Fibroblast of the aortic adventitia (primary cell): ENCODE measurements around the gene CYP46A1. TPM values are rescaled to one million over a fixed set of nuclear protein-coding genes. Genes with fewer than 3 reads are reported as not detected.
A peak's percentile ranks its signal among the peaks of the same experiment; 100 is the strongest.

Experiments used
- DNase-seq: peaks from one replicate; pipeline ENCODE4 v3.0.0-alpha.2; 2010; ENCODE audit warnings: low read depth
- H3K4me3 ChIP-seq: 2 replicates; pipeline ENCODE4 v1.5.1; 2011; ENCODE audit warnings: low read depth, mild to moderate bottlenecking, control low read depth, low read length, moderate library complexity
- total RNA-seq: library from RNA; depleted of rRNA; stranded (reverse); fragments of >200 nt; gene quantifications from 2 replicates; pipeline ENCODE4 v1.2.3, GENCODE V29; 2012; ENCODE audit warnings: low replicate concordance
- TF ChIP-seq, protein P1 (sequence below): IDR thresholded peaks from 2 replicates; pipeline ENCODE4 v1.5.1; 2011; ENCODE audit warnings: mild to moderate bottlenecking, low read length, control low read depth, inconsistent platforms; ENCODE audit not compliant: insufficient read depth

CYP46A1 gene
- total RNA-seq, 1 donor = 0.36 TPM

GRCh38 chr14:99696929-99697328, 12.8 kb downstream of the CYP46A1 start:
- no peak overlapping the region for H3K4me3 ChIP-seq
- TF ChIP-seq, protein P1, sequence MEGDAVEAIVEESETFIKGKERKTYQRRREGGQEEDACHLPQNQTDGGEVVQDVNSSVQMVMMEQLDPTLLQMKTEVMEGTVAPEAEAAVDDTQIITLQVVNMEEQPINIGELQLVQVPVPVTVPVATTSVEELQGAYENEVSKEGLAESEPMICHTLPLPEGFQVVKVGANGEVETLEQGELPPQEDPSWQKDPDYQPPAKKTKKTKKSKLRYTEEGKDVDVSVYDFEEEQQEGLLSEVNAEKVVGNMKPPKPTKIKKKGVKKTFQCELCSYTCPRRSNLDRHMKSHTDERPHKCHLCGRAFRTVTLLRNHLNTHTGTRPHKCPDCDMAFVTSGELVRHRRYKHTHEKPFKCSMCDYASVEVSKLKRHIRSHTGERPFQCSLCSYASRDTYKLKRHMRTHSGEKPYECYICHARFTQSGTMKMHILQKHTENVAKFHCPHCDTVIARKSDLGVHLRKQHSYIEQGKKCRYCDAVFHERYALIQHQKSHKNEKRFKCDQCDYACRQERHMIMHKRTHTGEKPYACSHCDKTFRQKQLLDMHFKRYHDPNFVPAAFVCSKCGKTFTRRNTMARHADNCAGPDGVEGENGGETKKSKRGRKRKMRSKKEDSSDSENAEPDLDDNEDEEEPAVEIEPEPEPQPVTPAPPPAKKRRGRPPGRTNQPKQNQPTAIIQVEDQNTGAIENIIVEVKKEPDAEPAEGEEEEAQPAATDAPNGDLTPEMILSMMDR = no peak
- no peak for DNase-seq

DNA sequence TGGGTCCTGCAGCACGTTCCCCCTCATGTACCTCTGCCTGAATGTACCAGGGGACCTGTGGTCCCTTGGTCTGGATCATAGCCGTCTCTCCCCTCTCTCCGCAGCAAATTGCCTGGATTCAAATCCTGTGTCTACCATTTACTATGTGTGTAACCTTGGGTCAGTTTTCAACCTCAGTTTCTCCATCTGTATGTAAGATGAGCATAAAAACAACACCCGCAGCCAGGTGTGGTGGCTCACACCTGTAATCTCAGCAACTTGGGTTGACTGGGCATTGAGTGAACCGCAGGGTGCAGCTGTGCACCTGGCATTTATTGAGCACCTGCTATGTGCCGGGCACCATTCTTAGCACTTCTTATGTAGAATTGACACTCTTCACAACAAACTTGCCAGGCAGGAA, 14.1 kb downstream of the CYP46A1 start:
- no peak overlapping the region for H3K4me3 ChIP-seq
- DNase-seq = no peak
- TF ChIP-seq, protein P1 = no peak

- DNase-seq = peak; percentile 28
- TF ChIP-seq, protein P1 = no peak
- no peak overlapping the region for H3K4me3 ChIP-seq
Measured at GRCh38 chr14:99698642-99699041, 14.5 kb downstream of the CYP46A1 start.

DNA sequence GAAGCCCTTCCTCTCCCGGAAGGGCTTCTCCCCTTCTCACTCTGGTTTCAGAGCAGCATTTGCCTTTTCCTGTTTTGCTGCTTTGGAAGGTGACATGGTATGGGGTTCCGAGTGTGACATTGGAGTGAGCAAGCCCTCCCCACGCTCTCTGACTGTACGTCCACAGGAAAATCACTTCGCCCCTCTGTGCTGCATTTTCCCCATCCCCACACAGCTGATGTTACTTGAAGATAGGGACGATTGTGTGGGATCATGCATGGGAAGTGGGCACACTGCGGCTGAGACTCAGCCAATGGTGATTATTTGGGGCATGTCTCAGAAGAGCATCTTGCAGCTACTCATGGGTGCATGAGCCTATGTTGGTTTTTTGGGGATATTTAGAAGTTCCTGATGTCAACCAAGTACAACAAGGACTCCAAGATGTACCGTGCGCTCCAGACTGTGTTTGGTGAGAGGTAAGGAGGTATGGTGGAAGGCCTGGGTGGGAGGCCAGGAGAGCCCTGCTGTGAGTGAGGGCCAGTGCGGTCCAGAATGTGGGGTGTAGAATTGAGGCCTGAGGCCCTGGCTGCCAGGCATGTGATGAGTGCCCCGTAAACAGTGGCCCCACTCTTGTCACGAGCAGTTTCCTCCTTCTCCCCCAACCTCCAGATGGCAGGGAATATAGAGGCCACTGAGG, 15.1 kb downstream of the CYP46A1 start:
- TF ChIP-seq, protein P1 = no peak
- no peak for DNase-seq

GRCh38 chr14:99699861-99700260, 15.8 kb downstream of the CYP46A1 start:
- DNase-seq = no peak
- no peak overlapping the region for H3K4me3 ChIP-seq
- TF ChIP-seq, protein P1 = no peak

More for the DNA sequence above, 15.1 kb downstream of the CYP46A1 start:
- no peak overlapping the region for H3K4me3 ChIP-seq

GRCh38 chr14:99700379-99700778, 16.3 kb downstream of the CYP46A1 start:
- H3K4me3 ChIP-seq = no peak overlapping the region
- DNase-seq = no peak
- TF ChIP-seq, protein P1 = no peak

DNA sequence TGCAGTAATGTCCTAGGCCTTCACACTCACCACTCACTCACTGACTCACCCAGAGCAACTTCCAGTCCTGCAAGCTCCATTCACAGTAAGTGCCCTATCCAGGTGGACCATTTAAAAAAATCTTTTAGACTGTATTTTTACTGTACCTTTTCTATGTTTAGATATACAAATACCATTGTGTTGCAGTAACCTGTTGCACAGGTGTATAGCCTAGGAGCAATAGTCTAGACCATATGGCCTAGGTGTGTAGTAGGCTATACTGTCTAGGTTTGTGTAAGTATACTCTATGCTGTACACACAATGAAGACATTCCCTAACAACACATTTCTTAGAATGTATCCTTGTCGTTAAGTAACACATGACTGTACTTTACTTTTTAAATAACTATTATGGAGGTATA, 17.2 kb downstream of the CYP46A1 start:
- DNase-seq = no peak
- TF ChIP-seq, protein P1 = no peak
- H3K4me3 ChIP-seq = no peak overlapping the region
